NCI-H460 (cell line): Measurements from ENCODE around the gene MAN1A2. TPM values are rescaled to one million over a fixed set of nuclear protein-coding genes. Genes with fewer than 3 reads are reported as not detected.

Source experiments
- DNase-seq: peaks from one replicate; pipeline ENCODE4 v3.0.0-alpha.2; 2016; ENCODE audit warnings: low read depth; ENCODE audit errors: extremely low read depth
- total RNA-seq: library from RNA; depleted of rRNA; stranded (reverse); fragments of >200 nt; shearing (Covaris generic); gene quantifications from 2 replicates; pipeline ENCODE4 v1.2.3, GENCODE V29; 2014; rRNA removed

Gene MAN1A2
- total RNA-seq, 1 experiment from 2014 or later: 24.3 TPM

DNA sequence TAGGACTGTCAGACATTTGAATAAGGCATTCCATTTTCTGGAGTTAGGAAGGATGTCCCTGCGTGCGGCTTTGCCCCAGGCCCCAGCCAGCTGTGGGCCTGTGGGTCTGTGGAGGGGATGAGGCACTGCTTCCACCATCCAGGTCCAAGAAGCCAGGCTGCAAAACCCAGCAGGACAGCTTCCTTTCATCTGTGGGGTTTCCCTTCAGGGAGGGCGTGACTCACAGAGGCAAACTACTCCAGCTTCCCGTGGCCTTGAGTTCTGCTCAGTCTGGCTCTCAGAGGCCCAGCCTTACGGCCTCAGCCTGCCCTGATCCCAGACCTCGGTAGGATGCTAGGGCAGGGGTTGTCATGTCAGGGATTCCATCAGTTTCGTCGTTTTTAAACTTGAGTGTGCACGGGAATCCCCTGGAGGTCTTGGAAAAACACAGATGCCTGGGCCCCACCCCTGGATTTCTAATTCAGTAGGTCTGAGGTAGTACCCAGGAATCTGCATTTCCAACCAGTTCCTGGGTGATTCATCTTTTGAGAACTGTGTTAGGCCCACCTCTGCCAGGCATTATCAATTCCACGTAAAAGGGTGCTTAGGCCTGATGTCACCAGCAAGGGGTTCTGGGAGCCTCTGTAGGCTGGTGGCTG, 206.3 kb downstream of the MAN1A2 start:
- no peak for DNase-seq

DNA sequence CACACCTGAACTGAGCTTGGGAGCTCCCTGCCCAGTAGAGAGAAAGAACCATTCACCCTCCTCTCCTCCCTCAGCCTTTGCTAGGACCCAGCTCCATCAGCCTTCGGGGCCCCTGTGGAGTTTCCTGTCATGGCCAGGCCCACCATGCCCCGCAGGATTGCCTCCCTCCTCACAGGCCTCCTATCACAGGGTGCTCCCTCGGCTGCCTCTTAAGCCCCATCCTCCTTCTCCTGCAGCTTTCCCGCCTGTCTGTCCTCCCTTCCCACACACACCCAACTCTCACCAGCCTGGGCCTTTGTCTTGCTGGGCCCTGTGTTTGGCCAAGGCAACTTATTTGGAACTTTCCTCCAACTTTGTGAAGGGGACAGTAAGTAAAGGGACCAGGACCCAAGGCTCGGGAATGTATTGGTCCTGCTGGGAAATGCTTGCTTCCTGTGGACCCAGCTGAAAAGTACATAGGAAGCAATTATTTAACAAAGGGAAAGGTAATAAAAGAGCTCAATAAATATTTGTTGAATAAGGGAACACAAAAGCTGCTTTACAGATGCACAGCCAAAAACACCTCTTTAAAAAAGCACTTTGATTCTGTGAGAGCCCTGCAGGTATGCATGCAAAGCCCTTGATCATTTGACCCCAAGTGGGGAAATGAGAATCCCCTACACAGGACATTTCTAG, 207.0 kb downstream of the MAN1A2 start:
- no peak for DNase-seq

DNA sequence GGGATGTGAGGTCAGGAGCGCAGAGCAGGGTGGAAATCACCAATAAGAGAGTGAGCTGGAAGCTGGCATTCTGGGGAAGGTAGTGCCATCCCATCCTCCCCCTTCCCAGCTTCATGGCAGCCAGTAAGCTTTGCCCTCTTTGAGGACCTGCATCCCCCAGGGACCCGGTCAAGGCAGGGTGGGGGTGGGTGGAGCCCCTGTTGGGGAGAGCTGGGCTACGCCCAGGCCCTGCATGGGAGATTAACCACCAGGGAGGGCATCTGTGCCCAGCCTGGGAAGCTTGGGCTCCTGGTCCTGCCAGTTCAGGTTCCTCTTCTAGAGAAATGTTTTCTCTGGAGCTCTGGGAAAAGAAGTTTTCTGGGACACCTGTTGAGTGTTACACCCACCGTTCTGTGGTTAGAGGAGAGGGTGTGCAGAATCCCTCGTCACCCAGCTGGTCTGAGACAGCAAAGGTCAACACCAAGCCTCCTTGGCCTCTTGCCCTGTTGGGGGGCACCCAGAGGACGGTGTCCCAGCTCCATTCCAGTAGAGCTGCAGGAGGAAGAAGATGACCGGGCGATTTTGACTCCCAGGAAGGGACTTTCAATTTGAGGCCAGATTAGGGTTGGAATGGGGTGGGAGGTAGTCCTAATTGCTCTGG, 208.5 kb downstream of the MAN1A2 start:
- DNase-seq: no peak

DNA sequence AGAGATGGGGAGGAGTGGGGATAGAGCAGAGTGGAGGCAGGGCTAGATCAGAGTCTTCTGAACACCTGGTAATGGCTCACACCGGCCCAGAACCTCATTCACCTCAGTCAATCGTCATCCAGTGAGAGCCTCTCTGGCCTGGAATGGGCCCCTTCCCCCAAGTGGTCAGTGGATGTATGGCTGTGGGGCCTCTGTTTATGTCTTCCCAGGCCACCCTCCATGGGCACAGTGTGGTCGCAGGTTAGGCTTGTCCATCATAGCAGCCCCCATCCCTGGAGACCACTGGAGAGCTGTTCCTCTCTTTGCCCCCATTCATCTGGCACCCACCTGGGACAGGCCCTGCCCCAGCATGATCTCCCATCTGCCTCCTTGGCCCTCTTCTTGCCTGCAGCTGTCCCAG, 209.0 kb downstream of the MAN1A2 start:
- no peak for DNase-seq

DNA sequence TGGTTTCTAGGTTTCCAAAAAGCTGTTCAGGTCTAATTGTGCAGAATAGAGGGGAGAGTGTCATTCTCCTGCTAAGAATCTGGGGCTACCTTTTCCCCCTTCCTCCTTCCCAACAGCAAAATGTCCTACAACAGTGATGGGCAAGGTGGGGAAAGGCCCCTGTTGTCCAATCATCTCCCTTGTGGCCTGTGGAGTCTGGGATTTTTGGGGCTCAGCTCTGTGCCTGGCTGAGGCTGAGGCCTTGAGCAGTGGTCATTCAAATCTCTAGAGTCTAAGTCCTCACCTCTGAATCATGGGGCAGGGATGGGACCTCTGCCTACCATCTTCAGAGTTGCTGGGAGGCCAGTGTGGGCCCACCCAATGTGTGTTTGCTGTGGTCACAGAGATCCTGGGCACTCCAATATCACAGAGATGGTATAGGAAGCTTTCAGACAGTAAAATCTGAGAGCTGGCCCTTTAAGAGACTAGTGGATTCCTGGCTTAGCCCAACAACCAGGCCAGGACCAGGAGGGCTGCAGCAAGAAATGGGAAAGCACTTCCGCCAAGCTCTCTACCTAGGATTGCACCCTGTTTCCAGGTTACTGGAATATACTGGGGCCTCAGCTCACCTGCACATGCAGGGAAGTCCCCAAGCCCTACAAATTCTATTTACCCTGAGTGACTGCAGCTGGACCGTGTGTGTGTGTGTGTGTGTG, 210.1 kb downstream of the MAN1A2 start:
- no peak for DNase-seq

DNA sequence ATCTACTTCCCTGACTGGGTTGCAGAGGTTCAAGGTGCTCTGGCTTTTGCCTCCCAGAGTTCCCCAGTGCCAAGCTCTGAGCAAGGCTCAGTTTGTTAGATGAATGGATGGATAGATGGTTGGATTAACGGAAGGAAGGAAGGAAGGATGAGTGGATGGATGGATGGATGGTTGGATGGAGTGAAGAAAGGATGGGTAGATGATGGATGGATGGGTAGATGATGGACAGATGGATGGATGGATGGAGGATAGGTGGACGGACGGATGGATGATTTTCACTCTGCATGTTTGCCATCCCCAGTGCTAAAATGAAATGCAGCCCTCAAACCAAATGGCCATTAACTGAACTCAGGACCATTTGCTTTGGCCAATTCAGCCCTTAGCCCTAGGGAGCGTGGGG, 211.2 kb downstream of the MAN1A2 start:
- no peak for DNase-seq

Other genes starting within 250 kb of the MAN1A2 start
- gene TRIM45, start 245.7 kb upstream of the MAN1A2 start, total RNA-seq: 2.4 and 2.9 TPM in 2 replicates
- gene VTCN1, start 156.5 kb upstream of the MAN1A2 start, total RNA-seq: not detected in 2 replicates
- gene TENT5C, start 238.6 kb downstream of the MAN1A2 start, total RNA-seq: 0.09 and 0.12 TPM in 2 replicates